ENCODE data around the gene PDZRN4. TPM values are rescaled to one million over a fixed set of nuclear protein-coding genes. Genes with fewer than 3 reads are reported as not detected.

PDZRN4 gene
- total and polyA plus RNA-seq, 10 donors: 0.07 to 0.77 (median 0.29) TPM; not detected in 2

- intact Hi-C loops (cut with DNase I; ENCODE audit: low total_unique reads): no loop called here
- Histone ChIP-seq H3K27ac (no peak overlapping the region), H3K4me3 (no peak overlapping the region), H3K4me1 (no peaks in the 10 kb centered on the region), H3K36me3 (no peaks in the 10 kb centered on the region), H3K9me3 (no peaks in the 10 kb centered on the region), H3K27me3 (replicated peaks in 1 of 7) (no peaks in the 10 kb centered on the region)
- no peak for DNase-seq
- TF ChIP-seq CTCF (IDR thresholded peaks at IDR 0.05 in 8 of 11, conservative IDR thresholded peaks at IDR 0.05 in 3 of 11) (no peak), POLR2AphosphoS5 (IDR thresholded peaks at IDR 0.05) (no peak), POLR2A (IDR thresholded peaks at IDR 0.05) (no peak)
- 71 to 81% (median 76%) methylated on average over 9 of the region's 9 CpGs for WGBS, 5 donors
Observed at GRCh38 chr12:41552588-41552987, 364.5 kb downstream of the PDZRN4 start.

GRCh38 chr12:41556176-41556575 is 368.1 kb downstream of the PDZRN4 start:
- H3K36me3 ChIP-seq: no peaks in the 10 kb centered on the region
- no peak overlapping the region for H3K4me3 ChIP-seq
- TF ChIP-seq POLR2AphosphoS5 (IDR thresholded peaks at IDR 0.05) (no peak), CTCF (IDR thresholded peaks at IDR 0.05 in 8 of 11, conservative IDR thresholded peaks at IDR 0.05 in 3 of 11) (no peak), POLR2A (IDR thresholded peaks at IDR 0.05) (no peak)
- WGBS, 5 donors: 83 to 95% (median 90%) methylated on average over 3 of the region's 3 CpGs
- no peaks in the 10 kb centered on the region for H3K4me1 ChIP-seq
- intact Hi-C loops (cut with DNase I; ENCODE audit: low total_unique reads): no loop called here
- DNase-seq: no peak
- H3K27me3 ChIP-seq (replicated peaks in 1 of 7): no peaks in the 10 kb centered on the region
- no peak overlapping the region for H3K27ac ChIP-seq
- no peaks in the 10 kb centered on the region for H3K9me3 ChIP-seq

GRCh38 chr12:41557344-41557743 is 369.2 kb downstream of the PDZRN4 start:
- DNase-seq: no peak
- no peaks in the 10 kb centered on the region for H3K36me3 ChIP-seq
- no peaks in the 10 kb centered on the region for H3K27me3 ChIP-seq (replicated peaks in 1 of 7)
- H3K4me3 ChIP-seq: no peak overlapping the region
- intact Hi-C loops (cut with DNase I; ENCODE audit: low total_unique reads): no loop called here
- H3K27ac ChIP-seq: no peak overlapping the region
- no peak for TF ChIP-seq POLR2AphosphoS5 (IDR thresholded peaks at IDR 0.05)
- TF ChIP-seq POLR2A (IDR thresholded peaks at IDR 0.05): no peak
- TF ChIP-seq CTCF (IDR thresholded peaks at IDR 0.05 in 8 of 11, conservative IDR thresholded peaks at IDR 0.05 in 3 of 11): no peak
- H3K4me1 ChIP-seq: no peaks in the 10 kb centered on the region
- no peaks in the 10 kb centered on the region for H3K9me3 ChIP-seq
- 76 to 84% (median 82%) methylated on average over 4 of the region's 4 CpGs for whole genome bisulfite sequencing, 5 donors

GRCh38 chr12:41558671-41559070 is 370.6 kb downstream of the PDZRN4 start:
- H3K9me3 ChIP-seq: no peaks in the 10 kb centered on the region
- TF ChIP-seq POLR2A (IDR thresholded peaks at IDR 0.05) (no peak), POLR2AphosphoS5 (IDR thresholded peaks at IDR 0.05) (no peak), CTCF (IDR thresholded peaks at IDR 0.05 in 8 of 11, conservative IDR thresholded peaks at IDR 0.05 in 3 of 11) (no peak)
- no peaks in the 10 kb centered on the region for H3K36me3 ChIP-seq
- H3K27me3 ChIP-seq (replicated peaks in 1 of 7): no peaks in the 10 kb centered on the region
- WGBS, 5 donors: 80 to 84% (median 83%) methylated on average over 1 of the region's 1 CpG
- no peak overlapping the region for H3K27ac ChIP-seq
- H3K4me3 ChIP-seq: no peak overlapping the region
- intact Hi-C loops (cut with DNase I; ENCODE audit: low total_unique reads): no loop called here
- no peaks in the 10 kb centered on the region for H3K4me1 ChIP-seq
- no peak for DNase-seq

All from spleen (tissue), 11 donors.